Measurements from ENCODE around the gene NCBP2. TPM values are rescaled to one million over a fixed set of nuclear protein-coding genes. Genes with fewer than 3 reads are reported as not detected.

The NCBP2 gene
- total RNA-seq, 1 donor from 2014 or later, result 55.1 TPM

DNA sequence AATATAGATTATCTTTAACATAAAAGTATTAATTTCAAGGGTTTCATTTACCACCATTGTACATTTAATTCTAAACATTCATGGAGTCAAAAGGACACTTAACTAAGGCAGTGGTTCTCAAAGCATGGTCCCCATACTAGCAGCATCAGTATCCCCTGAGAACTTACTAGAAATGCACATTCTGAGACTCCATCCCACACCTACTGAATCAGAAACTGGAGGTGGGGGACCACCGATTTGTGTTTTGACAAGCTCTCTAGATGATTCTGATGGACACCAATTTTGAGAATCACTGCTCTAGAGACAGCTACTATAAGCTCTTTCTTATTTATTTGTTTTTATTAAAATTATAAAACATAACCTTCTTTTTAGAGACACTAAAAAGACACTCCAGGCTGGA lies 40.6 kb downstream of the NCBP2 start:
- intact Hi-C loops (cut with DNase I), result no loop called here
- ATAC-seq (no peak), DNase-seq (no peak)
- Histone ChIP-seq H3K4me1 (no peaks in the 10 kb centered on the region), H3K27me3 (ENCODE audit: low read depth) (no peaks in the 10 kb centered on the region), H3K9me3 (no peaks in the 10 kb centered on the region), H3K4me3 (no peak overlapping the region), H3K27ac (no peak overlapping the region), H3K36me3 (peaks cover 74% of the 10 kb centered on the region)
- TF ChIP-seq, protein P1, sequence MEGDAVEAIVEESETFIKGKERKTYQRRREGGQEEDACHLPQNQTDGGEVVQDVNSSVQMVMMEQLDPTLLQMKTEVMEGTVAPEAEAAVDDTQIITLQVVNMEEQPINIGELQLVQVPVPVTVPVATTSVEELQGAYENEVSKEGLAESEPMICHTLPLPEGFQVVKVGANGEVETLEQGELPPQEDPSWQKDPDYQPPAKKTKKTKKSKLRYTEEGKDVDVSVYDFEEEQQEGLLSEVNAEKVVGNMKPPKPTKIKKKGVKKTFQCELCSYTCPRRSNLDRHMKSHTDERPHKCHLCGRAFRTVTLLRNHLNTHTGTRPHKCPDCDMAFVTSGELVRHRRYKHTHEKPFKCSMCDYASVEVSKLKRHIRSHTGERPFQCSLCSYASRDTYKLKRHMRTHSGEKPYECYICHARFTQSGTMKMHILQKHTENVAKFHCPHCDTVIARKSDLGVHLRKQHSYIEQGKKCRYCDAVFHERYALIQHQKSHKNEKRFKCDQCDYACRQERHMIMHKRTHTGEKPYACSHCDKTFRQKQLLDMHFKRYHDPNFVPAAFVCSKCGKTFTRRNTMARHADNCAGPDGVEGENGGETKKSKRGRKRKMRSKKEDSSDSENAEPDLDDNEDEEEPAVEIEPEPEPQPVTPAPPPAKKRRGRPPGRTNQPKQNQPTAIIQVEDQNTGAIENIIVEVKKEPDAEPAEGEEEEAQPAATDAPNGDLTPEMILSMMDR (IDR thresholded peaks at IDR 0.05), result no peak

DNA sequence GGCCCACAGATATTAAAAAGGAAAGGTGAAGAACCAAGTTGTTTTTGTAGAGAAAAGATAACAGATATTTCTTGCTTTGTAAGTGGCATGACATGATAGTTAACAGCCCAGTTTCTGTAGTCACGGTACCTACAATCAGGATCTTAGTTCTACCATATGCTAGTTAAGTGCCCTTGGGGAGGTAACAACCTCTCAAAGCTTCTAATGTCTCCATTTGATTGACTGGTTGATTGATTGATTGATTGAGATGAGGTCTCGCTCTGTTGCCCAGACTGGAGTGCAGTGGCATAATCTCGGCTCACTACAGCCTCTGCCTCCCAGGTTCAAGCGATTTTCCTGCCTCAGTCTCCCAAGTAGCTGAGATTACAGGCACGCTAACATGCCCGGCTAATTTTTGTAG lies 46.1 kb downstream of the NCBP2 start:
- Histone ChIP-seq H3K27ac (no peak overlapping the region), H3K36me3 (peaks cover 27% of the 10 kb centered on the region), H3K27me3 (ENCODE audit: low read depth) (no peaks in the 10 kb centered on the region), H3K4me1 (no peaks in the 10 kb centered on the region), H3K9me3 (no peaks in the 10 kb centered on the region), H3K4me3 (no peak overlapping the region)
- DNase-seq (no peak), ATAC-seq (no peak)
- TF ChIP-seq, protein P1 (IDR thresholded peaks at IDR 0.05), result no peak
- intact Hi-C loops (cut with DNase I), result no loop called here

GRCh38 chr3:196894557-196895295 lies 47.6 kb downstream of the NCBP2 start:
- Histone ChIP-seq H3K9me3 (no peaks in the 10 kb centered on the region), H3K4me1 (no peaks in the 10 kb centered on the region), H3K4me3 (no peak overlapping the region), H3K27ac (no peak overlapping the region), H3K27me3 (ENCODE audit: low read depth) (no peaks in the 10 kb centered on the region), H3K36me3 (peaks cover 12% of the 10 kb centered on the region)
- intact Hi-C loops (cut with DNase I), result no loop called here
- TF ChIP-seq, protein P1 (IDR thresholded peaks at IDR 0.05), result no peak
- DNase-seq, result no peak
- ATAC-seq, result no peak

GRCh38 chr3:196889844-196890708 lies 52.3 kb downstream of the NCBP2 start:
- ATAC-seq, result no peak
- TF ChIP-seq, protein P1 (IDR thresholded peaks at IDR 0.05), result no peak
- intact Hi-C loops (cut with DNase I), result no loop called here
- Histone ChIP-seq H3K4me1 (no peaks in the 10 kb centered on the region), H3K27ac (no peak overlapping the region), H3K36me3 (peaks cover 43% of the 10 kb centered on the region), H3K27me3 (ENCODE audit: low read depth) (no peaks in the 10 kb centered on the region), H3K4me3 (no peak overlapping the region), H3K9me3 (no peaks in the 10 kb centered on the region)
- DNase-seq, result no peak

GRCh38 chr3:196886144-196886543 lies 56.2 kb downstream of the NCBP2 start:
- TF ChIP-seq, protein P1 (IDR thresholded peaks at IDR 0.05), result no peak

More at GRCh38 chr3:196886144-196886543, 56.2 kb downstream of the NCBP2 start:
- Histone ChIP-seq H3K4me1 (peaks cover 7% of the 10 kb centered on the region), H3K27me3 (ENCODE audit: low read depth) (no peaks in the 10 kb centered on the region), H3K36me3 (peaks cover 39% of the 10 kb centered on the region), H3K27ac (no peak overlapping the region), H3K9me3 (no peaks in the 10 kb centered on the region), H3K4me3 (no peak overlapping the region)
- no peak for ATAC-seq
- intact Hi-C loops (cut with DNase I), result no loop called here
- DNase-seq, result no peak

Other genes starting within 250 kb of the NCBP2 start
- 2.2 TPM for gene CEP19, start 230.3 kb downstream of the NCBP2 start, total RNA-seq
- 14.1 TPM for gene PIGX, start 230.2 kb downstream of the NCBP2 start, total RNA-seq
- gene PAK2, start 202.7 kb downstream of the NCBP2 start, total RNA-seq, result 80.7 TPM
- gene SENP5, start 74.6 kb downstream of the NCBP2 start, total RNA-seq, result 29.7 TPM
- gene PIGZ, start 26.3 kb upstream of the NCBP2 start, total RNA-seq, result 4.6 TPM
- gene MELTF, start 87.3 kb upstream of the NCBP2 start, total RNA-seq, result 5.2 TPM

Measured in lower lobe of right lung (tissue), 2 donors.